HG02981 (cell line): ENCODE measurements around the gene URI1.
A peak's percentile ranks its signal among the peaks of the same experiment; 100 is the strongest.
"Not testable (repeated sequence)": the region's sequence is repeated elsewhere in the genome, so short reads cannot be mapped to it uniquely, and the experiment has no call there.

Experiments used
- ATAC-seq: cut with Tn5 transposase; IDR thresholded peaks from one replicate; pipeline ENCODE4 v1.9.1; 2021; ENCODE audit warnings: mild to moderate bottlenecking, moderate library complexity; ENCODE audit not compliant: unreplicated experiment

Gene URI1

GRCh38 chr19:30017172-30017571 lies 75.1 kb downstream of the URI1 start:
- no peak for ATAC-seq

GRCh38 chr19:30020189-30020588 lies 78.2 kb downstream of the URI1 start:
- ATAC-seq, result no peak

DNA sequence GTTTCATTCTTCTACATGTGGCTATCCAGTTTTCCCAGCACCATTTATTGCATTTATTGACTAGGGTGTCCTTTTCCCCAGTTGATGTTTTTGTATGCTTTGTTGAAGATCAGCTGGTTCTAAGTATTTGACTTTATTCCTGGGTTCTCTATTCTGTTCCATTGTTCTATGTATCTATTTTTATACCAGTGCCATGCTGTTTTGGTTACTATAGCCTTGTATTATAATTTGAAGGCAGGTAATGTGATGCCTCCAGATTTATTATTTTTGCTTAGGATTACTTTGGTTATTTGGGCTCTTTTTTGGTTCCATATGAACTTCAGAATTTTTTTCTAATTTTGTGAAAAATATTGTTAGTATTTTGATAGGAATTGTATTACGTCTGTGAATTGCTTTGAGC lies 80.6 kb downstream of the URI1 start:
- ATAC-seq, result no peak

DNA sequence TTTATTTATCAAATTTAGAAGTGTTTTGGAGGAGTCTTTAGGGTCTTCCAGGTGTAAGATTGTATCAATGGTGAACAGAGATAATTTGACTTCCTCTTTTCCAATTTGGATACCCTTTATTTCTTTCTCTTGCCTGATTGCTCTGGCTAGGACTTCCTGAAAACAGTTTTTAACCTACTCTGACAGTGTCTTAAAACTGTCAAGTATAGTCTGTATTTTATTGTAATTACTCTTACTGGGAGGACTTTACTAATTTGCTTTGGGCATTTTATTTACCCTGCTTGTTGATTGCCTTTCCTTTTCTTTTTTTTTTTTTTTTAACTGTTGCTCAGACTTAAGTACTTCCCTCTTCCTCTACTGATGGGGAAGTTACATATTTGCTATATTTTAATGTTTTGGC lies 81.3 kb downstream of the URI1 start:
- ATAC-seq, result no peak

DNA sequence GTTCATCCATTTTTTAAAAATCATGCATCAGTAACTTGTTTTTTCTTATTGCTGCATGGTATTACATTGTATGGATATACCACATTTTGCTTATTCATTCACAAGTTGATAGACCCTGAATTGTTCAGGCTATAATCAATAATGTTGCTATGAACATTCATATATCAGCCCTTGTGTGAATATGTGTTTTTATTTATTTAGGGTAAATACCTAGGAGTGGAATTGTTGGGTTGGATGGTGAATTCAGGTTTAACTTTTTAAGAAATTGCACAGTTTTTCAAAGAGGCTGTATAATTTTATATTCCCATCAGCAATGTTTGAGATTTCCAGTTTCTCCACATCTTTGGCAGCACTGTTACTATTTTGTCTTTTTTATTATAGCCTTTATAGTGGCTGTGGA lies 82.1 kb downstream of the URI1 start:
- ATAC-seq, result no peak

DNA sequence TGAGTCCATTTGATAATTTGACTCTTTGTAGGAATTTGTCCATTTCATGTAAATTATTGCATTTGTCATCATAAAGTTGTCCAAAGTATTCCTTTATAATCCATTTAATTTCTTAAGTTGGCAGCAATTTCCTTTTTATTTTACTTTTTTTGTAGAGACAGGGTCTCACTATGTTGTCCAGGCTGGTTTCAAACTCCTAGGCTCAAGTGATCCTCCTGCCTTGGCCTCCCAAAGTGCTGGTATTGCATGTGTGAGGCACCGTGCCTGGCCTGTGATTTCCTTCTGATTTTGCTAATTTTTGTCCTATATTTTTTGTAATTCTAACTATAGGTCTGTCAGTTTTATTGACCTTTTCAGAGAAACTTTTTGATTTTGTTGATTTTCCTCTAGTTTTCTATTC lies 84.9 kb downstream of the URI1 start:
- ATAC-seq, result no peak

DNA sequence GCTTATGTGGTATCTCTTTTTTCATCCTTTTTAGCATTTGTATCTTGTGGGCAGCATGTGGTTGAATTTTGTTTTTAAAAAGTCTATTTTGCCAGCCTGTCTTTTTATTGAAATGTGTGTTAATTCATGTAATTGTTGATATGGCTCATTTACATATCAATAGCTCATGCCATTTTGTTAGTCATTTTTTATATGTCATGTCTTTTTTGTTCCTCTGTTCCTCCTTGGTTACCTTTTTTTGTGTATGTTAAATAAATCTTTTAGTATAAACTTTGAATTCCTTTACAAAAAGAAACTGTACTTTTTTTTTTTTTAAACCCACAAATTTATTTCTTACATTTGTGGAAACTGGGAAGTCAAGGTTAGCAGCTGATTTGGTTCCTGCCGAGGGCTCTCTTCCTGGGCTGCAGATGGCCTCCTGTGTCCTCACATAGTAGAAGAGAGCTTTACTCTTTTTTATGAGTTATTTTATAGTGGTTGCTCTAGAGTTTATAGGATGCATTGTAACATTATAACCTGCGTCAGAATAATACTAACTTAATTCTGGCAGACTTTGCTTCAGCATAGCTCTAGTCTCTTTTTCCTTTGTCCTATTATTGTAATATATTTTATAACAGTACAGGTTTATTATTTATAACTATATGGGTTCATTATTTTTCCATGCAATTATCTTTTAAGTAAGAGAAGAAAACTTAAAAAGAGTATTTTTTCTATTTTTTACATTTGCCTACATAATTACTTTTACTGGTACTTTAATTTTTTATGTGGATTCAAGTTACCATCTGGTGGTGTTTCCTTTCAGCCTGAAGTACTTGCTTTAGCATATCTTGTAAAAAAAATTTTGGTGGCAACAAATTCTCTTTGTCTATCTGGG lies 86.3 kb downstream of the URI1 start:
- no peak for ATAC-seq

- ATAC-seq, result no peak
Measured at GRCh38 chr19:30028992-30029343, 86.9 kb downstream of the URI1 start.

GRCh38 chr19:30029721-30030510 lies 87.9 kb downstream of the URI1 start:
- ATAC-seq, result peak; percentile 73

GRCh38 chr19:30034321-30034720 lies 92.3 kb downstream of the URI1 start:
- ATAC-seq, result no peak

GRCh38 chr19:30036154-30037129 lies 94.4 kb downstream of the URI1 start:
- ATAC-seq, result no peak

DNA sequence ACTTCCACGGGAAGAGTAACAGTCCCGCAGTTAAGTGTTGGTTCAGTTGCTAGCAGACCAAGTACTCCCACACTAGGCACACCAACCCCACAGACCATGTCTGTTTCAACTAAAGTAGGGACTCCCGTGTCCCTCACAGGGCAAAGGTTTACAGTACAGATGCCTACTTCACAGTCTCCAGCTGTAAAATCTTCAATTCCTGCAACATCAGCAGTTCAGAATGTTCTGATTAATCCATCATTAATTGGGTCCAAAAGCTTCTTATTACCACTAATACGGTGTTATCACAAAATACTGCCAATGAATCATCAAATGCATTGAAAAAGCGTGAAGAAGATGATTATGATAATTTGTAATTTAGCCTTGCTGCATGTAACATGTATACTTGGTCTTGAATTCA lies 95.8 kb downstream of the URI1 start:
- no peak for ATAC-seq

- not testable (repeated sequence) for ATAC-seq
Measured at GRCh38 chr19:30041931-30042330, 99.9 kb downstream of the URI1 start.

DNA sequence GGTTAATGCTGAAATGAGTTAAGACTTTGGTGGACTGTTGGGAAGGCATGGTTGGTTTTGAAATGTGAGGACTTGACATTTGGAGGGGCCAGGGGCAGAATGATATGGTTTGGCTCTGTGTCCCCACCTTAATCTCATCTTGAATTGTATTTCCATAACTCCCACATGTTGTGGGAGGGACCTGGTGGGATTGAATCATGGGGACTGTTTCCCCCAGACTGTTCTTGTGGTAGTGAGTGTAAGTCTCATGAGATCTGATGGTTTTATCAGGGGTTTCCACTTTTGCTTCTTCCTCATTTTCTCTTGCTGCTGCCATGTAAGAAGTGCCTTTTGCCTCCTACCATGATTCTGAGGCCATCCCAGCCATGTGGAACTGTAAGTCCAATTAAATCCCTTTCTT lies 101.0 kb downstream of the URI1 start:
- not testable (repeated sequence) for ATAC-seq

- ATAC-seq, result no peak
Measured at GRCh38 chr19:30044273-30045248, 102.5 kb downstream of the URI1 start.

GRCh38 chr19:30046522-30046921 lies 104.5 kb downstream of the URI1 start:
- ATAC-seq, result peak; percentile 79

GRCh38 chr19:30047432-30047831 lies 105.4 kb downstream of the URI1 start:
- no peak for ATAC-seq

GRCh38 chr19:30049226-30049625 lies 107.2 kb downstream of the URI1 start:
- no peak for ATAC-seq

DNA sequence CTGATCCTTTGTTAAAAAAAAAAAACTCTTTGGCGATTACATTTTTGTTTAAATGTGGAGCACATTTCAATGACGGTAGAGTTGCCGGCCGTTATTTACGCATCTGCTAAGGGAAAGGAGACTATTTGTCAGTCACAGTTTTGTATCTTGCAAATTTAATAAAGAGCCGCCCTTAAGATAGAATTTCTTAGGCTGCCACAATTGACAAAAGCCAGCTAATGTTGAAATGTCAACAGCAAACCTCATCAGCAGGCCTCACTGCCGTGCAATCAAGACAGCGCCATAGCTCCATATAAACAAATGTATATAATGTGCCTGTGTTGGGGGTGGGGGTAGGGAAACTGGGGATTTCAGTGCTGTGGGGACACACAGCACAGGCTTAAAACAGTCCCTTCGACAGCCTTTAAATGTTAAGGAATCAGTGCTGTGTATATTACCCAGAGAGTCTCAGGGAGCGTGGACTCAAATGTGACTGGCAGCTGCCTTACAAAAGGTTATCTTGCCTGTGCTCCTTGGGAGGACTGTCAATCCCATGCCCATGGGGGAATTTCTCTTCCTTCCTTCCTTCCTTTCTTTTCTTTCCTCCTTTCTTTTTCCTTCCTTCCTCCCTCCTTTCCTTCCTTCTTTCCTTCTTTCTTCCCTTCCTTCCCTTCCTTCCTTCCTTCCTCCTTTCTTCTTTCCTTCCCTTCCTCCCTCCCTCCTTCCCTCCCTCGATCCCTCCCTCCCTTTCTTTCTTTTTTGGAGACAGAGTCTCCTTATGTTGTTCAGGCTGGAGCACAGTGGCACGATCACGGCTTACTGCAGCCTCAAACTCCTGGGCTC lies 108.0 kb downstream of the URI1 start:
- ATAC-seq, result no peak
